Measurements from ENCODE around the gene RLF.

The RLF gene

GRCh38 chr1:40132383-40133311 lies 28.5 kb upstream of the RLF start:
- no peak overlapping the region for H3K4me3 ChIP-seq (ENCODE audit: low read depth, low read length)
- TF ChIP-seq CTCF (IDR thresholded peaks at IDR 0.05; ENCODE audit: low read depth, low read length) (no peak), MAX (IDR thresholded peaks at IDR 0.05; ENCODE audit: low read depth, low read length) (no peak), POLR2A (IDR thresholded peaks at IDR 0.05; ENCODE audit: extremely low read depth, insufficient read length) (no peak), MYC (IDR thresholded peaks at IDR 0.05; ENCODE audit: low read depth, low read length) (no peak)
- DNase-seq (ENCODE audit: low read depth), result no peak

GRCh38 chr1:40133312-40133665 lies 27.9 kb upstream of the RLF start:
- DNase-seq (ENCODE audit: low read depth), result no peak
- H3K4me3 ChIP-seq (ENCODE audit: low read depth, low read length), result no peak overlapping the region
- TF ChIP-seq MAX (IDR thresholded peaks at IDR 0.05; ENCODE audit: low read depth, low read length) (no peak), CTCF (IDR thresholded peaks at IDR 0.05; ENCODE audit: low read depth, low read length) (no peak), MYC (IDR thresholded peaks at IDR 0.05; ENCODE audit: low read depth, low read length) (no peak), POLR2A (IDR thresholded peaks at IDR 0.05; ENCODE audit: extremely low read depth, insufficient read length) (no peak)

GRCh38 chr1:40133839-40134238 lies 27.3 kb upstream of the RLF start:
- no peak for DNase-seq (ENCODE audit: low read depth)
- TF ChIP-seq MYC (IDR thresholded peaks at IDR 0.05; ENCODE audit: low read depth, low read length) (no peak), CTCF (IDR thresholded peaks at IDR 0.05; ENCODE audit: low read depth, low read length) (no peak), POLR2A (IDR thresholded peaks at IDR 0.05; ENCODE audit: extremely low read depth, insufficient read length) (no peak), MAX (IDR thresholded peaks at IDR 0.05; ENCODE audit: low read depth, low read length) (no peak)
- H3K4me3 ChIP-seq (ENCODE audit: low read depth, low read length), result no peak overlapping the region

GRCh38 chr1:40140211-40140973 lies 20.8 kb upstream of the RLF start:
- no peak for TF ChIP-seq POLR2A (IDR thresholded peaks at IDR 0.05; ENCODE audit: extremely low read depth, insufficient read length)
- no peak overlapping the region for H3K4me3 ChIP-seq (ENCODE audit: low read depth, low read length)
- no peak for DNase-seq (ENCODE audit: low read depth)

- TF ChIP-seq MYC (IDR thresholded peaks at IDR 0.05; ENCODE audit: low read depth, low read length), result no peak
- no peak for TF ChIP-seq CTCF (IDR thresholded peaks at IDR 0.05; ENCODE audit: low read depth, low read length)
- TF ChIP-seq POLR2A (IDR thresholded peaks at IDR 0.05; ENCODE audit: extremely low read depth, insufficient read length), result no peak
Measured at GRCh38 chr1:40141878-40142535, 19.2 kb upstream of the RLF start.

More at GRCh38 chr1:40141878-40142535, 19.2 kb upstream of the RLF start:
- no peak overlapping the region for H3K4me3 ChIP-seq (ENCODE audit: low read depth, low read length)
- no peak for DNase-seq (ENCODE audit: low read depth)
